CD4-positive, alpha-beta T cell treated with Interleukin-1 beta for 1 hour (primary cell): ENCODE results near the gene C5orf58.
A peak's percentile ranks its signal among the peaks of the same experiment; 100 is the strongest.

Source experiments
- DNase-seq, 2 donors: peaks; one replicate each; pipeline ENCODE4 v3.0.0-alpha.2; 2020 to 2022

The C5orf58 gene

DNA sequence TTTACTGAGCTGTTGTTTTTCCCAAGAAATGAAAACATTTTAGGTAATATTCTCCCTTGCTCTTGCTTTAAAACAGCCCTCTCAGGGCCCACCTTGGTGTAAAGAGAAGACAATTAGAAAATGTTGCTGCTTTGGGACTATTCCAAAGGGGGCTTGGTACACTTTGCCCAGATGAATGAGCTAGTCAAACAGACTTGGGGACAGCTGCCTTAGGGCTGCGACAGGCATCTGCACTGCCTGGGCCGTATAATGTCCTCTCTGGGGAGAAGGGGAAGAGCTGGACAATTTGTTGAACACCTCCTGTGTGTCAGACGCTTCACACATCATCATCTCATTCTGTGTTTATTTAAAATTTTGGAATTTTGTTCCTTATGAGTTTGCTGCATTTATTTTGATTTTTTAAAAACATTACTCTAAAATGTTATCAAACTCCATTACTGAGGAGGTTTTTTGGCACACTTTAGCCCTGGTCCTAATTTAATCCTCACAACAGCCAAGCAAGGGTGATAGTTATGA lies 28.8 kb downstream of the C5orf58 start:
- no peak for DNase-seq

GRCh38 chr5:170262061-170263045 lies 29.6 kb downstream of the C5orf58 start:
- DNase-seq = peak; percentile 44 to 70

DNA sequence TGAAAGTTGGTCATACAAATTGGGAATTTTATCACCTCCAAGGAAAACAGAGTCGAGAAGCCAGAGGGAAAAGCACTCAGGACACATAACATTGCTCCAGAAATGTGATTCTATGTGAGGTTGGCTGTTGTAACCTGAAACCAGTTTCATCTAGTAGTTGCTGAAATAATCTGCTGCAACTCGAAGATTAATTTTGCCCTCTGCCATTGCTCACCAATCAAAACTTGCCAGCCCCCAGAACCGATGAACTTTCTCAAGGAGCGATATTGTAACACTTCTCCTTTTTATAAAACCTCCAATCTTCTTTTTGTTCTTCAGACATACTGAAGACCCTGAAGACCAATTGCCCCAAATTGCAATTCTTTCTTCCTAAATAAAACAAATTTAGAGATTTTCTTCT lies 31.1 kb downstream of the C5orf58 start:
- no peak for DNase-seq

DNA sequence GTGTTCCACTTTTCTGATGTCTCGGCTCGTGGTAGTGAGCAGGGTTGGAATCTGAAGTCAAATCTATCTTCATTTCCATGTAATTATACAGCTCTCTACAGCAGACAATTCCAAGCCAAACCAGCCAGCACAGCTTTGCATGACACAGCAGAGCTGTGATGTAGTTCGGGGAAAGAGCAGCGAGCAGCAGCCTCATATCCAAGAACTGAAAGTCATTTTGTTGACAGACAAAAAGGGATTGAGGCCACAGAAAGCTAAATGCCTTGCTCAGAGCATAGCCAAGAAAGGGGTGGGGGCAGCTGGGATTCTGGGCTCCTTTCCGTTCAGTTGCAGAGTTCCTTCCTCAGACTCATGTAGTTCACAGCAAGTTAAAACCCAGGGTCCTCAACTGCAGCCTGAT lies 32.7 kb downstream of the C5orf58 start:
- DNase-seq = no peak

DNA sequence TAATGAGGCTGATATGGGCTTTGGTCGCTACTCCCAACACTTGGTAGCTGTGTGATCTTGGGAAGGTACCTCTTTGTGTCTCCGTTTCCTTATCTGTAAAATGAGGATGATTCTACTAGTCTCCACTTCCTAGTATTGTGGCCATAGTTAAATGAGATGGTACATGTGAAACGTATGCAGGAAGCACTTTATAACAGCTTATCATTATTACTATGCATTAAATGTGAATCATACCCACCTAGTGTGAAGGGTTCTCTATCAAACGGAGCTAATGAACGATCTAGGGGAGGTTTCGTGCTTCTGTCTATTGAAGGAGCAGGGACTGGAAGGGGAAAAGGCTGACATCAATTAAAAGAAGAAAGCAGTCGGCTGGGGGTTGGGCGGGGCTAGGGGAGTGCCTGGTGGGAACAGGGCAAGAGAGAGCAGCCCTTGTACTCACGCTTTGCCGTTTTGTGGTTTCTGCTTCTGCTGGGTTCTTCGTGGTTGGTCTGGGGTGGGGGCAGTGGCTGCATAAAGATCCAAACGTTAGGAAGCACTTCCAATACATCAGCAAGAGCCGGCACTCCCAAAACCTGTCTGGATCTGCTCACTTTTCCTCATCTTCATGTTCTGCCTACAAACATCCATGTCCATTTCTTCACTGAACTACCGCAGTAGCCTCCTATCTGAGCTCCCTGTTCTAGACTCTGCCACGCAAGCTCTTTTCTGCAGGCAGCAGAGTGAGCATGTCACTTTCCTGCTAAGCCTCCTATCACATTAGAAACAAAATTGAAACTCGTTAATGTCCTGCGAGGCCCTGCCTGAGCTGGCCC lies 34.0 kb downstream of the C5orf58 start:
- peak; percentile 24 to 51 for DNase-seq

- DNase-seq = peak; percentile 85 to 86
Measured at GRCh38 chr5:170267431-170268152, 34.8 kb downstream of the C5orf58 start.

GRCh38 chr5:170268153-170268689 lies 35.4 kb downstream of the C5orf58 start:
- no peak for DNase-seq

GRCh38 chr5:170268884-170269283 lies 36.1 kb downstream of the C5orf58 start:
- peak in 1 of 2 donors; percentile 32 for DNase-seq

GRCh38 chr5:170269579-170269978 lies 36.8 kb downstream of the C5orf58 start:
- peak; percentile 44 to 64 for DNase-seq

- DNase-seq = peak; percentile 33 to 37
Measured at GRCh38 chr5:170270293-170271069, 37.7 kb downstream of the C5orf58 start.

DNA sequence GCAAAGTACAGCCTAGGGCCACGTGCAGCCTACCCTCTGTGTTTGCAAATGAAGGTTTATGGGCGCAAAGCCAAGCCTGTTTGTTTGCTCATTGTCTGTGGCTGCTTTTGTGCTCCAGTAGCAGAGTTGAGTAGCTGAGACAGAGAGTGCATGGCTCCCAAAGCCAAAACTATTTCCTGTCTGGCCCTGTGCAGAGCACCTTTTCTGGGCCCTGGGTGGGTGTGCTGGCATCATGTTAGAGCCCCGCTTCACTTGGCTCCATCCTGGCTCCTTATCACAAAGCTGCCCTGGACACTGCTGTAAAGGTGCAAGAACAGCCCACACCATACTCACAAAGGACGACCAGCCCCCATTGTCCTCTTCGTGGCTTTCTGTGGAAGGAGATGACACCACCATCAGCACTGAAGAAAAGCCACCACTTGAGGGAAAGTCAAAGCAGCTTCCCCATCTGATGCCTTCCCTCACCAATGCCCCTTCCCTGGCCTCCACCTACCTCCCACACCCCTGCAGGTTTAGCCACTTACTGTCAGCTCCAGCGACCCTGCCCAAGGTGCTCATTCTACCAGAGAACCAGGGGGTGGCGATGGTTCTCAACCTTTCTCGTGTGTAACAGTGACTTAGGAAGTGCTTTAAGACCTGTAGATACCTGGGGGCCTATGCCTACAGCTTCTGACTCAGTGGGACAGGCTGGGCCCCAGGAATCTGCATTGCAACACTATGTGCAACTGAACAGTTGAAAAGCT lies 41.4 kb downstream of the C5orf58 start:
- DNase-seq = peak; percentile 62 to 66

- peak; percentile 60 to 74 for DNase-seq
Measured at GRCh38 chr5:170275376-170275994, 42.7 kb downstream of the C5orf58 start.

GRCh38 chr5:170276140-170276539 lies 43.4 kb downstream of the C5orf58 start:
- no peak for DNase-seq

GRCh38 chr5:170277867-170278281 lies 45.1 kb downstream of the C5orf58 start:
- no peak for DNase-seq

GRCh38 chr5:170278611-170279458 lies 46.0 kb downstream of the C5orf58 start:
- peak; percentile 87 to 88 for DNase-seq

DNA sequence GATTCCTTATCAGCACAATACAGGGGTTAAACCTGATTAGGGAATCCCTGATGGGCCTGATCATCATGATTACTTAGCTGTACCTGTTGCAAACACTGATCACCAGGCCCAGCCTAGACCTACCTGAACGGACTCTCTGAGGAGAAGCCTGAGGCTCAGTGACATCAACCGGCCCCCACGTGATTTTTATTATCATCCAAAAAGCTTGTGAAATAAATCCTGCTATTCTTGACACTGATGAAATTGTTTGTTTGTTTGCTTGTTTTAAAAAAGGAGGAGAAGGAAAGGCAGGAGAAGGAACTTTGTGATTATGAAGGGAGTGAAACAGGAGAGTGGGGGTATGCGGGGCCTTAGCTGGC lies 46.7 kb downstream of the C5orf58 start:
- DNase-seq = no peak

DNA sequence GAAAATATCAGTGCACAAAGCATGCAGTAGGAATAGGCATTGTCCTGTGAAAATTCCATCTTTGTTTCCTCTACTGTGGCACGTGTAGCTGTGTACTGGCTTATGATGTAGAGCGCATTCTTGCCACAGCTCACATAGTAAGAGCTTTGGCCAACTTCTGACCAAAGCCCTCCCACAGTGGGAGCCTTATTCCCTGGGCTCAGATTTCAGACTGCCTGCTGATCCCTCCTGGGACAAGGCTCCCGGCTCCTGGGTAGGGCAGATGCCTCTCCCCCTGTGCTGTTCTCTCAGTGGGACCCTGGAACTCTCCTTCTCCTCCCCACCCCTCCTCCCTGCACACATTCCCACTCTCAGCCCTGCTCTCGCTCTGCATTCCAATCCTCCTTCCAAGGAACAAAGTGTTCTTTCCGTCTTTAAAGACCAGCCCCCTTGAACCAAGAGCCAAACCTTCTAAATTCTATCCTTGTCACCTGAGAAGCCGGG lies 47.3 kb downstream of the C5orf58 start:
- no peak for DNase-seq

- DNase-seq = no peak
Measured at GRCh38 chr5:170283296-170283695, 50.5 kb downstream of the C5orf58 start.

GRCh38 chr5:170284231-170284630 lies 51.4 kb downstream of the C5orf58 start:
- DNase-seq = no peak
